OCI-LY7 (cell line): ENCODE measurements around the gene LRG1. TPM values are rescaled to one million over a fixed set of nuclear protein-coding genes. Genes with fewer than 3 reads are reported as not detected.

ENCODE experiments used
- BruUV-seq: library from RNA; stranded (reverse); fragments of 400-500 nt; replicated peaks from 2 replicates; lab custom pipeline; 2021; lab: Mats Ljungman, UMichigan
- CTCF ChIA-PET: fragments of 300-600 bp; sonication (Branson Sonifier 250); formaldehyde crosslinking; loops from one replicate; lab custom pipeline; 2022; ENCODE audit warnings: antibody characterized with exemption; ENCODE audit not compliant: unreplicated experiment; lab: Charles Lee
- POLR2A ChIA-PET: fragments of 300-600 bp; sonication (Branson Sonifier 250); formaldehyde crosslinking; loops from one replicate; lab custom pipeline; 2022; ENCODE audit warnings: antibody characterized with exemption; lab: Charles Lee
- DNase-seq: peaks from one replicate; pipeline ENCODE4 v3.0.0-alpha.2; 2015; ENCODE audit warnings: low spot score
- H2AFZ ChIP-seq: fragments of 200-600 bp; sonication (generic), shearing (Covaris generic); 2 replicates; pipeline ENCODE4 v1.6.1; 2014; ENCODE audit warnings: mild to moderate bottlenecking, antibody characterized with exemption, low read length, moderate library complexity
- H3K27ac ChIP-seq: fragments of 200-600 bp; sonication (generic); 2 replicates; pipeline ENCODE4 v1.5.1; 2014; ENCODE audit warnings: mixed run types, low read depth, mild to moderate bottlenecking, moderate library complexity, low read length, inconsistent platforms; ENCODE audit not compliant: poor library complexity, severe bottlenecking
- H3K36me3 ChIP-seq: fragments of 200-600 bp; sonication (generic); 2 replicates; pipeline ENCODE4 v1.6.1; 2014; ENCODE audit warnings: mild to moderate bottlenecking, antibody characterized with exemption, low read length, moderate library complexity, mixed read lengths; ENCODE audit not compliant: insufficient read depth
- H3K4me1 ChIP-seq: fragments of 200-600 bp; sonication (generic); 2 replicates; pipeline ENCODE4 v1.5.1; 2014; ENCODE audit warnings: mild to moderate bottlenecking, low read length; ENCODE audit not compliant: insufficient read depth, poor library complexity, severe bottlenecking
- H3K4me2 ChIP-seq: fragments of 200-600 bp; sonication (generic); 2 replicates; pipeline ENCODE4 v1.6.1; 2014; ENCODE audit warnings: mild to moderate bottlenecking, low read length
- H3K4me3 ChIP-seq: fragments of 200-600 bp; sonication (generic); 2 replicates; pipeline ENCODE4 v1.5.1; 2014; ENCODE audit warnings: mild to moderate bottlenecking, low read depth, low read length; ENCODE audit not compliant: poor library complexity, severe bottlenecking
- H3K79me2 ChIP-seq: fragments of 200-600 bp; sonication (generic); 2 replicates; pipeline ENCODE4 v1.6.1; 2016; ENCODE audit warnings: low read depth, mild to moderate bottlenecking, low read length, moderate library complexity, mixed read lengths; ENCODE audit not compliant: insufficient read depth
- H3K9me2 ChIP-seq: fragments of 200-600 bp; sonication (generic); 2 replicates; pipeline ENCODE4 v1.6.1; 2016; ENCODE audit warnings: mild to moderate bottlenecking, low read length, mixed read lengths; ENCODE audit not compliant: insufficient read depth
- H3K9me3 ChIP-seq: fragments of 200-600 bp; sonication (generic); 2 replicates; pipeline ENCODE4 v1.6.1; 2014; ENCODE audit warnings: mild to moderate bottlenecking, mixed run types, low read length, mixed read lengths
- H4K20me1 ChIP-seq: fragments of 200-600 bp; sonication (generic); 2 replicates; pipeline ENCODE4 v1.6.1; 2014; ENCODE audit warnings: mild to moderate bottlenecking, antibody characterized with exemption, low read length, moderate library complexity, mixed read lengths; ENCODE audit not compliant: insufficient read depth
- CTCF ChIP-seq: fragments of 200-600 bp; sonication (generic); conservative IDR thresholded peaks from 2 replicates; pipeline ENCODE4 v1.5.1; 2014; ENCODE audit warnings: mild to moderate bottlenecking, antibody characterized with exemption, low read length, moderate library complexity, mixed read lengths
- EZH2phosphoT487 ChIP-seq: fragments of 200-600 bp; sonication (generic); IDR thresholded peaks from 2 replicates; pipeline ENCODE4 v1.6.1; 2018; ENCODE audit warnings: low read depth, borderline replicate concordance, mild to moderate bottlenecking, mixed run types, antibody characterized with exemption, low read length, moderate library complexity, mixed read lengths
- intact Hi-C: fragments of 100-400 bp; cut with micrococcal nuclease; formaldehyde crosslinking; loops from one replicate; pipeline ENCODE4 v1.10.0; 2022; ENCODE audit not compliant: unreplicated experiment
- total RNA-seq, 2 experiments: library from RNA; depleted of rRNA in 1 of 2; stranded (reverse); fragments of >200 nt in 1 of 2; shearing (Covaris generic) in 1 of 2; gene quantifications; 2 replicates each; pipeline ENCODE4 v1.2.3, GENCODE V29; 2014 to 2022

Gene LRG1
- total RNA-seq, 2 experiments from 2014 or later: 1.6 to 1.9 TPM

GRCh38 chr19:4493929-4494690 lies 45.7 kb downstream of the LRG1 start:
- POLR2A ChIA-PET: no interaction called here
- Histone ChIP-seq H3K36me3 (peaks cover 76% of the 10 kb centered on the region), H3K4me1 (no peaks in the 10 kb centered on the region), H3K9me2 (no peaks in the 10 kb centered on the region), H3K4me2 (no peak overlapping the region), H4K20me1 (no peaks in the 10 kb centered on the region), H3K79me2 (no peaks in the 10 kb centered on the region), H3K4me3 (no peak overlapping the region), H2AFZ (no peak overlapping the region), H3K9me3 (no peaks in the 10 kb centered on the region), H3K27ac (no peak overlapping the region)
- DNase-seq: no peak
- TF ChIP-seq EZH2phosphoT487 (no peak), CTCF (no peak)
- intact Hi-C loops: no loop called here
- BruUV-seq: no TSS peak
- CTCF ChIA-PET: no interaction called here

GRCh38 chr19:4493104-4493928 lies 46.5 kb downstream of the LRG1 start:
- no TSS peak for BruUV-seq
- Histone ChIP-seq H3K27ac (no peak overlapping the region), H3K4me2 (no peak overlapping the region), H3K9me3 (no peaks in the 10 kb centered on the region), H3K36me3 (peaks cover 76% of the 10 kb centered on the region), H3K4me1 (no peaks in the 10 kb centered on the region), H3K79me2 (no peaks in the 10 kb centered on the region), H2AFZ (no peak overlapping the region), H4K20me1 (no peaks in the 10 kb centered on the region), H3K9me2 (no peaks in the 10 kb centered on the region), H3K4me3 (no peak overlapping the region)
- intact Hi-C loops: no loop called here
- no peak for DNase-seq
- CTCF ChIA-PET: no interaction called here
- TF ChIP-seq CTCF (no peak), EZH2phosphoT487 (no peak)
- POLR2A ChIA-PET: no interaction called here
